GM21576 (cell line): Measurements from ENCODE around the gene RMP24.

Experiments used
- ATAC-seq: cut with Tn5 transposase; IDR thresholded peaks from one replicate; pipeline ENCODE4 v1.9.1; 2021; ENCODE audit warnings: mild to moderate bottlenecking, moderate library complexity; ENCODE audit not compliant: unreplicated experiment

RMP24 gene

GRCh38 chr18:36025025-36025424 lies 52.5 kb downstream of the RMP24 start:
- ATAC-seq: no peak

DNA sequence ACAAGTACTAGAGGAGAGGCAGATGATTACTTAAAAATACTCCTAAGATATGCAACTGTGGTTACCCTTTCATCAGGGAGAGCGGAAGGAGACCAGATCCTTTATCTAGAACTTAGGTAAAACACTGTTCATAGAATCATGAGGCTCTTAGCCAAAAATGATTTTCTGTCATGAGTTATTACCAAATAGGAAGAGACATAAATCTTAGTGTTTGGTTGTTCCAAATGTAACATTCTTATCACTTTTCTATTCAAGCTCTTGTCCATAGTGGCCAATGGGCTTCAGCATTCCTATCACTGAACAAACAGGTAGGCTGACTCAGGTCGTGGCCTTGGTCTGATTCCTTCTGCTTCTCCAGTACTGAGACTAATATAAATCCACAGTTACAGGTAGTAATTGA lies 56.4 kb downstream of the RMP24 start:
- no peak for ATAC-seq
